ENCODE measurements around the gene FAT4.
A peak's percentile ranks its signal among the peaks of the same experiment; 100 is the strongest.

The FAT4 gene

DNA sequence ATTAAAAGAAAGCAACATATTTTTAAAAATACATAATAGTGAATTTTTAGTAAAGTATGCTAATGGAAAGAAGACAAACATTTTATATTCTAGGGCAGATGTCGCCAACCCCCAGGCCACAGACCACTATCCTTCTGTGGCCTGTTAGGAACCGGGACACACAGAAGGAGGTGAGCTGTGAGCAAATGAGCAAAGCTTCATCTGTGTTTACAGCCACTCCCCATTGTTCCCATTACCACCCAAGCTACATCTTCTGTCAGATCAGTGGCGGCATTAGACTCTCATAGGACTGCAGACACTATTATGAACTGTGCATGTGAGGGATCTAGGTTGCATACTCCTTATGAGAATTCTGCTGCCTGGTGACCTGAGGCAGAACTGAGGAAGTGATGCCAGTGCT, 37.0 kb upstream of the FAT4 start:
- DNase-seq (ENCODE audit: low read depth) = no peak
- H3K4me3 ChIP-seq (ENCODE audit: low read length) = no peak overlapping the region
- TF ChIP-seq, protein P1, sequence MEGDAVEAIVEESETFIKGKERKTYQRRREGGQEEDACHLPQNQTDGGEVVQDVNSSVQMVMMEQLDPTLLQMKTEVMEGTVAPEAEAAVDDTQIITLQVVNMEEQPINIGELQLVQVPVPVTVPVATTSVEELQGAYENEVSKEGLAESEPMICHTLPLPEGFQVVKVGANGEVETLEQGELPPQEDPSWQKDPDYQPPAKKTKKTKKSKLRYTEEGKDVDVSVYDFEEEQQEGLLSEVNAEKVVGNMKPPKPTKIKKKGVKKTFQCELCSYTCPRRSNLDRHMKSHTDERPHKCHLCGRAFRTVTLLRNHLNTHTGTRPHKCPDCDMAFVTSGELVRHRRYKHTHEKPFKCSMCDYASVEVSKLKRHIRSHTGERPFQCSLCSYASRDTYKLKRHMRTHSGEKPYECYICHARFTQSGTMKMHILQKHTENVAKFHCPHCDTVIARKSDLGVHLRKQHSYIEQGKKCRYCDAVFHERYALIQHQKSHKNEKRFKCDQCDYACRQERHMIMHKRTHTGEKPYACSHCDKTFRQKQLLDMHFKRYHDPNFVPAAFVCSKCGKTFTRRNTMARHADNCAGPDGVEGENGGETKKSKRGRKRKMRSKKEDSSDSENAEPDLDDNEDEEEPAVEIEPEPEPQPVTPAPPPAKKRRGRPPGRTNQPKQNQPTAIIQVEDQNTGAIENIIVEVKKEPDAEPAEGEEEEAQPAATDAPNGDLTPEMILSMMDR (conservative IDR thresholded peaks at IDR 0.05; ENCODE audit: low read depth, low read length) = no peak

DNA sequence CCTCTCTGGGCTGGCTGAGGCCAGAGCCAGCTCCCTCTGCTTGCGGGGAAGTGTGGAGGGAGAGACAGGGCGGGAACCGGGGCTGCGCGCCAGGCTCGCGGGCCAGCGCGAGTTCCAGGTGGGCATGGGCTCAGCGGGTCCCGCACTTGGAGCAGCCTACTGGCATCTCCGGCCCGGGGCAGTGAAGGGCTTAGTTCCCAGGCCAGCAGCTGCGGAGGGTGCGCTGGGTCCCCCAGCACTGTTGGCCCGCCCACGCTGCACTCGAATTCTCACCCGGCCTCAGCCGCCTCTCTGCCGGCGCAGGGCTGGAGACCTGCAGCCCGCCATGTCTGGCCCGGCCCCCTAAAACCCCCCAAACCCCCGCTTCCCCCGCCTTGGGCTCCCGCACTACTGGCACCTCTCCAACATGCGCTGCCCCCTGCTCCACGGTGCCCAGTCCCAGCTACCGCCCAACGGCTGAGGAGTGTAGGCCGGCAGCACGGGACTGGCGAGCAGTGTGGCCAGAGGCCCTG, 33.8 kb upstream of the FAT4 start:
- TF ChIP-seq, protein P1 (conservative IDR thresholded peaks at IDR 0.05; ENCODE audit: low read depth, low read length) = no peak
- no peak overlapping the region for H3K4me3 ChIP-seq (ENCODE audit: low read length)
- DNase-seq (ENCODE audit: low read depth) = no peak

DNA sequence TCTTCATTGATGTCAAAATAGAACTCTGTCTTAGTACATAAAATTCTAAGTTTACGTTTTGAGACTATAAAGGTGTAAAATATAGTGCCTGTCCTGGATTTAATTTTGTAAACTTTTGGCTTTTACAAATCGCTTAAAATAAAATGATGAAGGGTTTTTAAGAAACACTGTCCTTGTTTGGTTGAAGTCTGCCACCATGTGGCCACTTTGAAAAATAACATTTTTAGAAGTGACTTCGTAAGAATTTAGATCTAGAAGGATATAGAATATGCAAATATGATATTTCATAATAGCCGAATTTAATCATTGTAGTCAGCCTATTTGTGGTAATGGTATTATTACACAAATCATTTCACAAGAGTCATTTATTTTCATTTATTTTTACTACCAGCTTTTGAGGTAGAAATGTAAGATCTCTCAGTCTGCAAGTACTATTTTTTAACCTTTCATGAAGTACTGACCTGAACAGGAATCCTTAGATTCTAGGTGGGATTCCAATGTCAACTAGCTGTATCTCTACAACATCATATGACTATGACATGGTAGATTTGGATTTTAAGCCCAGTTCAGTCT, 31.0 kb upstream of the FAT4 start:
- no peak for DNase-seq (ENCODE audit: low read depth)
- H3K4me3 ChIP-seq (ENCODE audit: low read length) = no peak overlapping the region
- TF ChIP-seq, protein P1 (conservative IDR thresholded peaks at IDR 0.05; ENCODE audit: low read depth, low read length) = peak; percentile 37

DNA sequence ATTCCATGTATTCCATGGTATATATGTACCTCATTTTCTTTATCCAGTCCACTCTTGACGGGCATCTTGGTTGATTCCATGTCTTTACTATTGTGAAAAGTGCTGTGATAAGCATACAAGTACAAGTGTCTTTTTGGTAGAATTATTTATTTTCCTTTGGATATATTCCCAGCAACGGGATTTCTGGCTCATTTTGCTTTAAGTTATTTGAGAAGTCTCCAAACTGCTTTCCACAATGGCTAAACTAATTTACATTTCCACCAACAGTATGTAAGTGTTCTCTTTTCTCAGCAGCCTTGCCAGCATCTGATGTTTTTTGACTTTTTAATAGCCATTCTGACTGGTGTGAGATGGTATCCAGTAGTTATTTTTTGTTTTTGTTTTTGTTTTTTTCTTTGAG, 17.6 kb upstream of the FAT4 start:
- TF ChIP-seq, protein P1 (conservative IDR thresholded peaks at IDR 0.05; ENCODE audit: low read depth, low read length) = no peak
- no peak for DNase-seq (ENCODE audit: low read depth)
- H3K4me3 ChIP-seq (ENCODE audit: low read length) = no peak overlapping the region

DNA sequence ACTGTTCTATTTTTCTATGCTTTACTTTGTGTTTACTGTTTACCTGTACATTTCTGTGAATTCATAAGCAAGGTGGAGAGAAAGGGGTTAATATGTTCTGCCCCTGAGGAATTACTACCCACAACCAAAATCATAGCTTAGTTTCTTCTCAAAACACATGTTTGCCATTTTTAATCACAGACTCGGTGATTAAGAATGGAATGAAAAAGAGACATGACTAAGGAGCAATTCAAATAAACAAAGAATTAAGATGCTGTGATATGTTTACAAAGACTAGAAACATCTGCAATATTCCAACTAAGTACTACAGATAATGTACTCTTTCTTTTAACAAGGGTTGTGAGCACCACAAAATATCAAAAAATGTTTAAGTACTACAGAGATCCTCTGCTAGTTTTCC, 11.7 kb upstream of the FAT4 start:
- TF ChIP-seq, protein P1 (conservative IDR thresholded peaks at IDR 0.05; ENCODE audit: low read depth, low read length) = no peak
- no peak overlapping the region for H3K4me3 ChIP-seq (ENCODE audit: low read length)
- DNase-seq (ENCODE audit: low read depth) = no peak

- TF ChIP-seq, protein P1 (conservative IDR thresholded peaks at IDR 0.05; ENCODE audit: low read depth, low read length) = no peak
- no peak for DNase-seq (ENCODE audit: low read depth)
- H3K4me3 ChIP-seq (ENCODE audit: low read length) = no peak overlapping the region
These were observed 10.9 kb upstream of the FAT4 start for GRCh38 chr4:125303821-125304220.

DNA sequence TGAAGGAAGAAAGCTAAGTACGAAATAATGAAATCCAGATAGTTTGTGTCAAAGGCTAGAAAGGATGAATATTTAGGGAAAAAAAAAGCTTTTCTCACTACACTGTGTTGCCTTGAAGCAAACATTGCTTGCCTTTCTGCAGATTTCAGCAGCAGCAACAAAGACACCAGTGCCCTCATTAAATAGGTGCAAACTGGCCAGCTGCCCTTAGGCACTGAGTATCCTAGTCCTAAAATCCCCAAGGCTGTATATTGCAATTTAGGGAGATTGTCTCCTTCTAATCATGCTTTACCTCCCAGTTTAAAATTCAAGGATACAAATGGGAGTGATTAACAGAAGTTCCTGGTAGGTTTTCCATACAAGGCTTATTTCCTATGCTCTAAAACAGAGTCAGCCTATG, 8.6 kb upstream of the FAT4 start:
- no peak overlapping the region for H3K4me3 ChIP-seq (ENCODE audit: low read length)
- no peak for DNase-seq (ENCODE audit: low read depth)
- TF ChIP-seq, protein P1 (conservative IDR thresholded peaks at IDR 0.05; ENCODE audit: low read depth, low read length) = no peak
